ENCODE results near the gene AMIGO1. TPM values are rescaled to one million over a fixed set of nuclear protein-coding genes. Genes with fewer than 3 reads are reported as not detected.

Gene AMIGO1
- total and polyA plus RNA-seq, 2 of the 8 experiments (the other 6 are each of a cell fraction or from before 2014, with no cell fraction given) = 1.5 to 2.7 TPM

- TF ChIP-seq NANOG (IDR thresholded peaks at IDR 0.05; ENCODE audit: insufficient read depth, low read depth, low read length, poor library complexity, severe bottlenecking) = no peak
- no peak for TF ChIP-seq CHD2 (IDR thresholded peaks at IDR 0.05; ENCODE audit: low read length)
- TF ChIP-seq RAD21 (IDR thresholded peaks at IDR 0.05 in 1 of 2, conservative IDR thresholded peaks at IDR 0.05 in 1 of 2; ENCODE audit: low read depth in 2 of 2, low read length in 2 of 2) = peak; percentile 64 to 73
- no peak for TF ChIP-seq SIRT6 (IDR thresholded peaks at IDR 0.05; ENCODE audit: low read length)
- peak; percentile 75 for TF ChIP-seq E2F6 (IDR thresholded peaks at IDR 0.05)
- TF ChIP-seq CREB1 (IDR thresholded peaks at IDR 0.05) = 0 out of 2 replicates have a peak, but pooled peaks have one; percentile 13
- TF ChIP-seq POLR2AphosphoS5 (IDR thresholded peaks at IDR 0.05; ENCODE audit: low read depth, low read length) = 0 out of 2 replicates have a peak, but pooled peaks have one; percentile 40
- TF ChIP-seq JUN (IDR thresholded peaks at IDR 0.05; ENCODE audit: low read depth, low read length) = no peak
- 0 out of 2 replicates have a peak, but pooled peaks have one; percentile 38 for TF ChIP-seq TAF1 (IDR thresholded peaks at IDR 0.05; ENCODE audit: low read depth, low read length)
- TF ChIP-seq KDM4A (IDR thresholded peaks at IDR 0.05; ENCODE audit: low read depth, low read length, severe bottlenecking) = no peak
- TF ChIP-seq TEAD4 (IDR thresholded peaks at IDR 0.05; ENCODE audit: low read depth, low read length) = no peak
- no peak for TF ChIP-seq USF2 (IDR thresholded peaks at IDR 0.05; ENCODE audit: low read length)
- peak in 1 of 2 experiments; percentile 59; a peak in 1 of 4 replicates for TF ChIP-seq SIN3A (conservative IDR thresholded peaks at IDR 0.05 in 1 of 2, IDR thresholded peaks at IDR 0.05 in 1 of 2; ENCODE audit: low read depth in 1 of 2, low read length in 2 of 2)
Measured at GRCh38 chr1:109498161-109498801, 11.2 kb downstream of the AMIGO1 start (continued).
